Effector CD8-positive, alpha-beta T cell (primary cell): ENCODE measurements around the gene SP1.
A peak's percentile ranks its signal among the peaks of the same experiment; 100 is the strongest.
"Not testable (repeated sequence)": the region's sequence is repeated elsewhere in the genome, so short reads cannot be mapped to it uniquely, and the experiment has no call there.

Experiments
- DNase-seq: peaks from one replicate; lab custom pipeline; 2025; lab: John Stamatoyannopoulos, UW

The SP1 gene

GRCh38 chr12:53413485-53414204 is 33.7 kb downstream of the SP1 start:
- no peak for DNase-seq

- no peak for DNase-seq
These were observed 34.9 kb downstream of the SP1 start for GRCh38 chr12:53414756-53415417.

GRCh38 chr12:53415752-53416389 is 35.9 kb downstream of the SP1 start:
- not testable (repeated sequence) for DNase-seq

GRCh38 chr12:53417291-53417816 is 37.4 kb downstream of the SP1 start:
- DNase-seq: not testable (repeated sequence)

- DNase-seq: no peak
These were observed 38.2 kb downstream of the SP1 start for GRCh38 chr12:53418221-53418620.

GRCh38 chr12:53419756-53420155 is 39.8 kb downstream of the SP1 start:
- DNase-seq: no peak

GRCh38 chr12:53422247-53422646 is 42.3 kb downstream of the SP1 start:
- not testable (repeated sequence) for DNase-seq

GRCh38 chr12:53423597-53423996 is 43.6 kb downstream of the SP1 start, which contains the start of gene AMHR2:
Gene AMHR2, plus strand, starts transcription at chr12:53423855. Its CDS starts 80 bp downstream, at chr12:53423935.
- no peak for DNase-seq

- no peak for DNase-seq
These were observed 44.9 kb downstream of the SP1 start for GRCh38 chr12:53424626-53425514.

GRCh38 chr12:53425515-53426150 is 45.7 kb downstream of the SP1 start:
- DNase-seq: no peak

- DNase-seq: no peak
These were observed 48.1 kb downstream of the SP1 start for GRCh38 chr12:53427905-53428594.

GRCh38 chr12:53428741-53429140 is 48.8 kb downstream of the SP1 start:
- DNase-seq: no peak

- no peak for DNase-seq
These were observed 50.1 kb downstream of the SP1 start for GRCh38 chr12:53430116-53430515.

GRCh38 chr12:53431187-53431586 is 51.2 kb downstream of the SP1 start:
- DNase-seq: no peak

GRCh38 chr12:53435326-53435725 is 55.4 kb downstream of the SP1 start:
- not testable (repeated sequence) for DNase-seq

GRCh38 chr12:53439582-53439981 is 59.6 kb downstream of the SP1 start:
- not testable (repeated sequence) for DNase-seq

- DNase-seq: peak; percentile 96
These were observed 61.3 kb downstream of the SP1 start, which contains the start of gene PRR13 for GRCh38 chr12:53441040-53441833. Gene PRR13, plus strand, starts transcription at chr12:53441734. Its CDS starts 981 bp downstream, at chr12:53442715.

- DNase-seq: no peak
These were observed 64.0 kb downstream of the SP1 start for GRCh38 chr12:53443955-53444354.

GRCh38 chr12:53444593-53445325 is 64.8 kb downstream of the SP1 start:
- not testable (repeated sequence) for DNase-seq
